PC-9 (cell line): ENCODE measurements around the gene PCDHGB5.

Experiments
- EZH2 ChIP-seq: fragments of 200-600 bp; sonication (generic); IDR thresholded peaks from 2 replicates; pipeline ENCODE4 v1.8.0; 2017; ENCODE audit warnings: antibody characterized with exemption, low read depth
- TF ChIP-seq, protein P1 (sequence below): fragments of 200-600 bp; sonication (generic); conservative IDR thresholded peaks from 2 replicates; pipeline ENCODE4 v1.6.1; 2017; ENCODE audit warnings: mixed run types, antibody characterized with exemption, mild to moderate bottlenecking, moderate library complexity

DNA sequence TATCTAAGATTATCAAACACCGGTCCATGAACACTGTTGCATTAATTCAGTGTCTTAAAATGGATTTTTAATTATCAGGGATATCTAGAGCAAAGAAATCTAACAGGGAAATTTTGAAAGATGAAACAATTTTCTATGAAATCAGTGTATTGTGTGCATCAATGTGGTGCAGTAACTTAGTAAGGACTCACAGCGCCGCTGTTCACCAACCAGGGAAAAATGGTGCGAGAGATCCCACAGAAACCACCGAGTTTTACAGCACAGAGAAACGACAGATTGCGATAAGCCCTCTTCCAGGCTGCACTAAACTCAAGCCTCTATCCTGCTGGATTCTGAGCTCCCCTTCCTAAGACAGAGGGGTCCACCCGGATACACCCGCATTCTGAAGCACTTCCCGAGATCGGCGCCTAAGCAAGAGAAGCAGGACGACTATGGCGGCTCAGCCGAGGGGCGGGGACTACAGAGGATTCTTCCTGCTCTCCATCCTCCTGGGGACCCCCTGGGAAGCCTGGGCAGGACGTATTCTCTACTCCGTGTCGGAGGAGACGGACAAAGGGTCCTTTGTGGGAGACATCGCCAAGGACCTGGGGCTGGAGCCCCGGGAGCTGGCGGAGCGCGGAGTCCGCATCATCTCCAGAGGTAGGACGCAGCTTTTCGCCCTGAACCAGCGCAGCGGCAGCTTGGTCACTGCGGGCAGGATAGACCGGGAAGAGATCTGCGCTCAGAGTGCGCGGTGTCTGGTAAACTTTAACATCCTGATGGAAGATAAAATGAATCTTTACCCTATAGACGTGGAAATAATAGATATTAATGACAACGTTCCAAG lies 15.1 kb upstream of the PCDHGB5 start, which contains the start of gene PCDHGA7:
- TF ChIP-seq, protein P1, sequence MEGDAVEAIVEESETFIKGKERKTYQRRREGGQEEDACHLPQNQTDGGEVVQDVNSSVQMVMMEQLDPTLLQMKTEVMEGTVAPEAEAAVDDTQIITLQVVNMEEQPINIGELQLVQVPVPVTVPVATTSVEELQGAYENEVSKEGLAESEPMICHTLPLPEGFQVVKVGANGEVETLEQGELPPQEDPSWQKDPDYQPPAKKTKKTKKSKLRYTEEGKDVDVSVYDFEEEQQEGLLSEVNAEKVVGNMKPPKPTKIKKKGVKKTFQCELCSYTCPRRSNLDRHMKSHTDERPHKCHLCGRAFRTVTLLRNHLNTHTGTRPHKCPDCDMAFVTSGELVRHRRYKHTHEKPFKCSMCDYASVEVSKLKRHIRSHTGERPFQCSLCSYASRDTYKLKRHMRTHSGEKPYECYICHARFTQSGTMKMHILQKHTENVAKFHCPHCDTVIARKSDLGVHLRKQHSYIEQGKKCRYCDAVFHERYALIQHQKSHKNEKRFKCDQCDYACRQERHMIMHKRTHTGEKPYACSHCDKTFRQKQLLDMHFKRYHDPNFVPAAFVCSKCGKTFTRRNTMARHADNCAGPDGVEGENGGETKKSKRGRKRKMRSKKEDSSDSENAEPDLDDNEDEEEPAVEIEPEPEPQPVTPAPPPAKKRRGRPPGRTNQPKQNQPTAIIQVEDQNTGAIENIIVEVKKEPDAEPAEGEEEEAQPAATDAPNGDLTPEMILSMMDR = no peak
- TF ChIP-seq EZH2 = no peak
